SK-N-SH treated with all-trans-retinoic acid at 6 μM for 48 hours (cell line): ENCODE measurements around the gene PTGER2.

Experiments
- ATAC-seq: fragments of 200-7000 bp; cut with Tn5 transposase; 3 replicates; pipeline ENCODE4 v1.9.1; 2020; ENCODE audit warnings: mild to moderate bottlenecking, moderate library complexity
- ARNTL ChIP-seq: fragments of 450-650 bp; formaldehyde crosslinking; IDR thresholded peaks from 2 replicates; pipeline ENCODE4 v1.5.0; 2020; ENCODE audit warnings: low read depth, mild to moderate bottlenecking, moderate library complexity, borderline replicate concordance
- BACH2 ChIP-seq: fragments of 250-450 bp; sonication (Bioruptor Pico); IDR thresholded peaks from 2 replicates; pipeline ENCODE4 v1.9.0; 2021; ENCODE audit warnings: mild to moderate bottlenecking, borderline replicate concordance
- CSDC2 ChIP-seq: fragments of 250-450 bp; sonication (Bioruptor Pico); IDR thresholded peaks from 2 replicates; pipeline ENCODE4 v1.5.0; 2020; ENCODE audit warnings: mild to moderate bottlenecking, moderate library complexity
- GLIS3 ChIP-seq: fragments of 250-450 bp; sonication (Bioruptor Pico); IDR thresholded peaks from 2 replicates; pipeline ENCODE4 v1.5.0; 2020; ENCODE audit warnings: mild to moderate bottlenecking, moderate library complexity
- ISL1 ChIP-seq: fragments of 250-450 bp; sonication (Bioruptor Pico); IDR thresholded peaks from 2 replicates; pipeline ENCODE4 v2.1.2; 2022; ENCODE audit warnings: mild to moderate bottlenecking, moderate library complexity
- OSR1 ChIP-seq: fragments of 250-450 bp; sonication (Bioruptor Pico); IDR thresholded peaks from 2 replicates; pipeline ENCODE4 v1.8.0; 2022; ENCODE audit warnings: moderate library complexity, mild to moderate bottlenecking, inconsistent platforms
- RARB ChIP-seq: fragments of 250-450 bp; sonication (Bioruptor Pico); IDR thresholded peaks from 2 replicates; pipeline ENCODE4 v1.8.0; 2021; ENCODE audit warnings: mild to moderate bottlenecking, moderate library complexity
- SNAI2 ChIP-seq: fragments of 250-450 bp; sonication (Bioruptor Pico); IDR thresholded peaks from 2 replicates; pipeline ENCODE4 v1.5.0; 2020; ENCODE audit warnings: mild to moderate bottlenecking, moderate library complexity
- TCF4 ChIP-seq: fragments of 250-450 bp; sonication (Bioruptor Pico); IDR thresholded peaks from 2 replicates; pipeline ENCODE4 v1.8.0; 2021; ENCODE audit warnings: mild to moderate bottlenecking, moderate library complexity, borderline replicate concordance
- TOX ChIP-seq: fragments of 250-450 bp; sonication (Bioruptor Pico); IDR thresholded peaks from 2 replicates; pipeline ENCODE4 v1.8.0; 2021; ENCODE audit warnings: mild to moderate bottlenecking, moderate library complexity, borderline replicate concordance
- ZC3H10 ChIP-seq: fragments of 250-450 bp; sonication (Bioruptor Pico); IDR thresholded peaks from 2 replicates; pipeline ENCODE4 v1.5.1; 2021; ENCODE audit warnings: mild to moderate bottlenecking, moderate library complexity
- ZFP3 ChIP-seq: fragments of 250-450 bp; sonication (Bioruptor Pico); IDR thresholded peaks from 2 replicates; pipeline ENCODE4 v1.5.0; 2020; ENCODE audit warnings: mild to moderate bottlenecking, moderate library complexity
- ZFP30 ChIP-seq: fragments of 450-650 bp; formaldehyde crosslinking; IDR thresholded peaks from 2 replicates; pipeline ENCODE4 v1.5.0; 2022; ENCODE audit warnings: mild to moderate bottlenecking, moderate library complexity
- ZNF565 ChIP-seq: fragments of 450-650 bp; formaldehyde crosslinking; conservative IDR thresholded peaks from 2 replicates; pipeline ENCODE4 v1.5.0; 2020; ENCODE audit warnings: low read depth, mild to moderate bottlenecking, moderate library complexity
- ZNF70 ChIP-seq: fragments of 450-650 bp; formaldehyde crosslinking; IDR thresholded peaks from 2 replicates; pipeline ENCODE4 v1.5.0; 2020; ENCODE audit warnings: mild to moderate bottlenecking, moderate library complexity
- ZNF8 ChIP-seq: fragments of 450-650 bp; formaldehyde crosslinking; IDR thresholded peaks from 2 replicates; pipeline ENCODE4 v1.5.0; 2020; ENCODE audit warnings: mild to moderate bottlenecking, moderate library complexity
- TF ChIP-seq, protein P1 (sequence below): fragments of 250-450 bp; sonication (Bioruptor Pico); IDR thresholded peaks from 2 replicates; pipeline ENCODE4 v1.5.1; 2020; ENCODE audit warnings: low read depth, mild to moderate bottlenecking, moderate library complexity
- TF ChIP-seq, protein P2 (sequence below): fragments of 250-450 bp; sonication (Bioruptor Pico); IDR thresholded peaks from 2 replicates; pipeline ENCODE4 v1.5.0; 2020; ENCODE audit warnings: mild to moderate bottlenecking, moderate library complexity
- TF ChIP-seq, protein P3 (sequence below): fragments of 250-450 bp; sonication (Bioruptor Pico); IDR thresholded peaks from 2 replicates; pipeline ENCODE4 v1.5.1; 2021; ENCODE audit warnings: mild to moderate bottlenecking, moderate library complexity
- TF ChIP-seq, protein P4 (sequence below): fragments of 250-450 bp; sonication (Bioruptor Pico); IDR thresholded peaks from 2 replicates; pipeline ENCODE4 v1.8.0; 2020; ENCODE audit warnings: mild to moderate bottlenecking, moderate library complexity, borderline replicate concordance
- TF ChIP-seq, protein P5 (sequence below): fragments of 250-450 bp; sonication (Bioruptor Pico); IDR thresholded peaks from 2 replicates; pipeline ENCODE4 v1.8.0; 2021; ENCODE audit warnings: low read depth, mild to moderate bottlenecking, moderate library complexity, borderline replicate concordance

PTGER2 gene

DNA sequence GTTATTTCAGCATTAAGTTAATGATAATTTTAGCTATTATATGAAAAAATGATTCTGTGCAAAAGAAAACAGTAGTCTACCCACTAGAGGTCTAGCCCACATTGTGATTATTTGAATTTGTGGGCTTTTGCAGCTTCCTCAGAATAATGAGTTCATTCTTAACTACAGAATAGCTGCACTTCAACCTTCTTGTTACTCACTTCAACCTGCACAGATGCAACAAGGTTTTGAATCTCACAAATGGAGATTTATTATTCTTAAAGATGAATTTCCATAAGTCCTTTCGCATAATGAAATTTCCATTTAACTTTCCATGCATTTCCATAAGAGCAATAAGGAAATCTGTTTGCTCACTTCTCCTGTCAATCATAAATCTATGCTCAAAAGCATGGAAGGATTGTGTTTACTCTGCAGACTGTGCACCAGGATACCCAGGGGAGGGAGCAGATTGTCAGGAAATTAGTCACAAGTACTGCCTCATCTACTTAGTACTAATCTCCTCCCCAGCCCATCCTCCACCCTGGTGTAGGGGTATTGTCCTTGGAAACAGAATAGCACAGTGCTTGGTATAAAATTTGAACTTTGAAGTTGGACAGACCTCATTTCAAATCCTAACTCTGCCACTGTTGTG is 24.1 kb downstream of the PTGER2 start (continued):
- TF ChIP-seq, protein P1, sequence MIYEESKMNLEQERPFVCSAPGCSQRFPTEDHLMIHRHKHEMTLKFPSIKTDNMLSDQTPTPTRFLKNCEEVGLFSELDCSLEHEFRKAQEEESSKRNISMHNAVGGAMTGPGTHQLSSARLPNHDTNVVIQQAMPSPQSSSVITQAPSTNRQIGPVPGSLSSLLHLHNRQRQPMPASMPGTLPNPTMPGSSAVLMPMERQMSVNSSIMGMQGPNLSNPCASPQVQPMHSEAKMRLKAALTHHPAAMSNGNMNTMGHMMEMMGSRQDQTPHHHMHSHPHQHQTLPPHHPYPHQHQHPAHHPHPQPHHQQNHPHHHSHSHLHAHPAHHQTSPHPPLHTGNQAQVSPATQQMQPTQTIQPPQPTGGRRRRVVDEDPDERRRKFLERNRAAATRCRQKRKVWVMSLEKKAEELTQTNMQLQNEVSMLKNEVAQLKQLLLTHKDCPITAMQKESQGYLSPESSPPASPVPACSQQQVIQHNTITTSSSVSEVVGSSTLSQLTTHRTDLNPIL, result no peak
- TF ChIP-seq TCF4 (CRISPR knock-in tag) (no peak), SNAI2 (CRISPR knock-in tag) (no peak), ISL1 (CRISPR knock-in tag) (no peak), ZNF70 (CRISPR knock-in tag) (no peak)

DNA sequence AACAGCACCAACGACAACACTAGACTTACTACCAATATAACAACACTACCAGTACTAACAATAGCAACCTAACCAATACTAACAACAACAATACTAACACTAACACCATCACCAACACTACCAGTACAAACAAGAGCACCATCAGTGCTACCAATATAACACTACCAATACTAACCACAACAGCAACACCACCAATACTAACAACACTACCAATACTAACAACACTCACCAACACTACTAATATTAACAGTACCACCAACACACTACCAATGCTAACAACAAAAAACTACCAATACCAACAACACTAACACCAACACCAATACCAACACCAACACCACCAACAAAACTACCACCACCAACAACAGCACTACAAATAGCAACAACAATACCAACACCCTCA is 25.1 kb downstream of the PTGER2 start:
- no peak for TF ChIP-seq ZFP3 (CRISPR knock-in tag)
- TF ChIP-seq, protein P2, sequence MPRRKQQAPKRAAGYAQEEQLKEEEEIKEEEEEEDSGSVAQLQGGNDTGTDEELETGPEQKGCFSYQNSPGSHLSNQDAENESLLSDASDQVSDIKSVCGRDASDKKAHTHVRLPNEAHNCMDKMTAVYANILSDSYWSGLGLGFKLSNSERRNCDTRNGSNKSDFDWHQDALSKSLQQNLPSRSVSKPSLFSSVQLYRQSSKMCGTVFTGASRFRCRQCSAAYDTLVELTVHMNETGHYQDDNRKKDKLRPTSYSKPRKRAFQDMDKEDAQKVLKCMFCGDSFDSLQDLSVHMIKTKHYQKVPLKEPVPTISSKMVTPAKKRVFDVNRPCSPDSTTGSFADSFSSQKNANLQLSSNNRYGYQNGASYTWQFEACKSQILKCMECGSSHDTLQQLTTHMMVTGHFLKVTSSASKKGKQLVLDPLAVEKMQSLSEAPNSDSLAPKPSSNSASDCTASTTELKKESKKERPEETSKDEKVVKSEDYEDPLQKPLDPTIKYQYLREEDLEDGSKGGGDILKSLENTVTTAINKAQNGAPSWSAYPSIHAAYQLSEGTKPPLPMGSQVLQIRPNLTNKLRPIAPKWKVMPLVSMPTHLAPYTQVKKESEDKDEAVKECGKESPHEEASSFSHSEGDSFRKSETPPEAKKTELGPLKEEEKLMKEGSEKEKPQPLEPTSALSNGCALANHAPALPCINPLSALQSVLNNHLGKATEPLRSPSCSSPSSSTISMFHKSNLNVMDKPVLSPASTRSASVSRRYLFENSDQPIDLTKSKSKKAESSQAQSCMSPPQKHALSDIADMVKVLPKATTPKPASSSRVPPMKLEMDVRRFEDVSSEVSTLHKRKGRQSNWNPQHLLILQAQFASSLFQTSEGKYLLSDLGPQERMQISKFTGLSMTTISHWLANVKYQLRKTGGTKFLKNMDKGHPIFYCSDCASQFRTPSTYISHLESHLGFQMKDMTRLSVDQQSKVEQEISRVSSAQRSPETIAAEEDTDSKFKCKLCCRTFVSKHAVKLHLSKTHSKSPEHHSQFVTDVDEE (CRISPR knock-in tag), result no peak
- TF ChIP-seq ZNF8 (CRISPR knock-in tag), result no peak
- TF ChIP-seq, protein P3, sequence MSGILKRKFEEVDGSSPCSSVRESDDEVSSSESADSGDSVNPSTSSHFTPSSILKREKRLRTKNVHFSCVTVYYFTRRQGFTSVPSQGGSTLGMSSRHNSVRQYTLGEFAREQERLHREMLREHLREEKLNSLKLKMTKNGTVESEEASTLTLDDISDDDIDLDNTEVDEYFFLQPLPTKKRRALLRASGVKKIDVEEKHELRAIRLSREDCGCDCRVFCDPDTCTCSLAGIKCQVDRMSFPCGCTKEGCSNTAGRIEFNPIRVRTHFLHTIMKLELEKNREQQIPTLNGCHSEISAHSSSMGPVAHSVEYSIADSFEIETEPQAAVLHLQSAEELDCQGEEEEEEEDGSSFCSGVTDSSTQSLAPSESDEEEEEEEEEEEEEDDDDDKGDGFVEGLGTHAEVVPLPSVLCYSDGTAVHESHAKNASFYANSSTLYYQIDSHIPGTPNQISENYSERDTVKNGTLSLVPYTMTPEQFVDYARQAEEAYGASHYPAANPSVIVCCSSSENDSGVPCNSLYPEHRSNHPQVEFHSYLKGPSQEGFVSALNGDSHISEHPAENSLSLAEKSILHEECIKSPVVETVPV, result no peak
- TF ChIP-seq, protein P4, sequence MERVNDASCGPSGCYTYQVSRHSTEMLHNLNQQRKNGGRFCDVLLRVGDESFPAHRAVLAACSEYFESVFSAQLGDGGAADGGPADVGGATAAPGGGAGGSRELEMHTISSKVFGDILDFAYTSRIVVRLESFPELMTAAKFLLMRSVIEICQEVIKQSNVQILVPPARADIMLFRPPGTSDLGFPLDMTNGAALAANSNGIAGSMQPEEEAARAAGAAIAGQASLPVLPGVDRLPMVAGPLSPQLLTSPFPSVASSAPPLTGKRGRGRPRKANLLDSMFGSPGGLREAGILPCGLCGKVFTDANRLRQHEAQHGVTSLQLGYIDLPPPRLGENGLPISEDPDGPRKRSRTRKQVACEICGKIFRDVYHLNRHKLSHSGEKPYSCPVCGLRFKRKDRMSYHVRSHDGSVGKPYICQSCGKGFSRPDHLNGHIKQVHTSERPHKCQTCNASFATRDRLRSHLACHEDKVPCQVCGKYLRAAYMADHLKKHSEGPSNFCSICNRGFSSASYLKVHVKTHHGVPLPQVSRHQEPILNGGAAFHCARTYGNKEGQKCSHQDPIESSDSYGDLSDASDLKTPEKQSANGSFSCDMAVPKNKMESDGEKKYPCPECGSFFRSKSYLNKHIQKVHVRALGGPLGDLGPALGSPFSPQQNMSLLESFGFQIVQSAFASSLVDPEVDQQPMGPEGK (CRISPR knock-in tag), result no peak
- no peak for TF ChIP-seq ZFP30 (CRISPR knock-in tag)
- no peak for TF ChIP-seq BACH2 (CRISPR knock-in tag)
- no peak for TF ChIP-seq OSR1
- no peak for TF ChIP-seq ZNF70 (CRISPR knock-in tag)
- TF ChIP-seq TOX (CRISPR knock-in tag), result no peak
- TF ChIP-seq ISL1 (CRISPR knock-in tag), result no peak
- TF ChIP-seq, protein P5, sequence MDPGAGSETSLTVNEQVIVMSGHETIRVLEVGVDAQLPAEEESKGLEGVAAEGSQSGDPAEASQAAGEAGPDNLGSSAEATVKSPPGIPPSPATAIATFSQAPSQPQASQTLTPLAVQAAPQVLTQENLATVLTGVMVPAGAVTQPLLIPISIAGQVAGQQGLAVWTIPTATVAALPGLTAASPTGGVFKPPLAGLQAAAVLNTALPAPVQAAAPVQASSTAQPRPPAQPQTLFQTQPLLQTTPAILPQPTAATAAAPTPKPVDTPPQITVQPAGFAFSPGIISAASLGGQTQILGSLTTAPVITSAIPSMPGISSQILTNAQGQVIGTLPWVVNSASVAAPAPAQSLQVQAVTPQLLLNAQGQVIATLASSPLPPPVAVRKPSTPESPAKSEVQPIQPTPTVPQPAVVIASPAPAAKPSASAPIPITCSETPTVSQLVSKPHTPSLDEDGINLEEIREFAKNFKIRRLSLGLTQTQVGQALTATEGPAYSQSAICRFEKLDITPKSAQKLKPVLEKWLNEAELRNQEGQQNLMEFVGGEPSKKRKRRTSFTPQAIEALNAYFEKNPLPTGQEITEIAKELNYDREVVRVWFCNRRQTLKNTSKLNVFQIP (CRISPR knock-in tag), result no peak
- TF ChIP-seq CSDC2 (CRISPR knock-in tag), result no peak
- no peak for TF ChIP-seq ZC3H10 (CRISPR knock-in tag)
- no peak for TF ChIP-seq RARB
- no peak for TF ChIP-seq SNAI2 (CRISPR knock-in tag)
- no peak for TF ChIP-seq ZNF565 (CRISPR knock-in tag)
- TF ChIP-seq, protein P1, result no peak
- no peak for TF ChIP-seq GLIS3 (CRISPR knock-in tag)
- no peak for TF ChIP-seq ARNTL (CRISPR knock-in tag)
- TF ChIP-seq, all 23 proteins: peak for 0
- ATAC-seq, result no peak
